Glutamatergic neuron (in vitro differentiated cells): ENCODE results near the gene SH2D3C. TPM values are rescaled to one million over a fixed set of nuclear protein-coding genes. Genes with fewer than 3 reads are reported as not detected.

Experiments used
- DNase-seq: peaks from one replicate; pipeline ENCODE4 v3.0.0; 2022
- H3K27ac Mint-ChIP-seq: one replicate; pipeline ENCODE4 v1.8.0; 2020; ENCODE audit warnings: mild to moderate bottlenecking, mixed read lengths, inconsistent platforms; ENCODE audit not compliant: unreplicated experiment
- H3K27me3 Mint-ChIP-seq: one replicate; pipeline ENCODE4 v1.8.0; 2020; ENCODE audit warnings: mild to moderate bottlenecking, moderate library complexity, mixed read lengths, inconsistent platforms; ENCODE audit not compliant: unreplicated experiment
- H3K36me3 Mint-ChIP-seq: one replicate; pipeline ENCODE4 v1.8.0; 2020; ENCODE audit warnings: mild to moderate bottlenecking, mixed read lengths, inconsistent platforms; ENCODE audit not compliant: unreplicated experiment
- H3K4me1 Mint-ChIP-seq: one replicate; pipeline ENCODE4 v1.8.0; 2020; ENCODE audit warnings: mild to moderate bottlenecking, low read depth, mixed read lengths, inconsistent platforms; ENCODE audit not compliant: unreplicated experiment
- H3K4me3 Mint-ChIP-seq: one replicate; pipeline ENCODE4 v1.8.0; 2020; ENCODE audit warnings: mild to moderate bottlenecking, mixed read lengths, inconsistent platforms; ENCODE audit not compliant: unreplicated experiment
- H3K9me3 Mint-ChIP-seq: one replicate; pipeline ENCODE4 v1.8.0; 2020; ENCODE audit warnings: mild to moderate bottlenecking, moderate library complexity, mixed read lengths, inconsistent platforms; ENCODE audit not compliant: unreplicated experiment
- CTCF ChIP-seq: fragments of 200-600 bp; sonication (generic); IDR thresholded peaks from one replicate; pipeline ENCODE4 v1.5.0; 2021; ENCODE audit not compliant: partially characterized antibody, unreplicated experiment
- total RNA-seq: library from RNA; stranded (reverse); fragmentation: NEBNext Ultra II Directional; extraction: Animal tissue kit (Norgen Biotek cat#: 25700); gene quantifications from one replicate; pipeline ENCODE4 v1.2.1, GENCODE V29; 2021; ENCODE audit not compliant: unreplicated experiment

SH2D3C gene
- total RNA-seq, 1 donor from 2014 or later, result 71.7 TPM

- H3K9me3 Mint-ChIP-seq, result peaks cover 12% of the 10 kb centered on the region
- H3K27me3 Mint-ChIP-seq, result peaks cover 6% of the 10 kb centered on the region
- TF ChIP-seq CTCF, result peak; percentile 25
- peak; percentile 91 for DNase-seq
- no peak overlapping the region for H3K27ac Mint-ChIP-seq
- H3K4me1 Mint-ChIP-seq, result peaks cover 12% of the 10 kb centered on the region
- peaks cover 5% of the 10 kb centered on the region for H3K36me3 Mint-ChIP-seq
- peak overlapping the region; percentile 40 for H3K4me3 Mint-ChIP-seq
Measured at GRCh38 chr9:127698985-127699670, 79.3 kb downstream of the SH2D3C start.

DNA sequence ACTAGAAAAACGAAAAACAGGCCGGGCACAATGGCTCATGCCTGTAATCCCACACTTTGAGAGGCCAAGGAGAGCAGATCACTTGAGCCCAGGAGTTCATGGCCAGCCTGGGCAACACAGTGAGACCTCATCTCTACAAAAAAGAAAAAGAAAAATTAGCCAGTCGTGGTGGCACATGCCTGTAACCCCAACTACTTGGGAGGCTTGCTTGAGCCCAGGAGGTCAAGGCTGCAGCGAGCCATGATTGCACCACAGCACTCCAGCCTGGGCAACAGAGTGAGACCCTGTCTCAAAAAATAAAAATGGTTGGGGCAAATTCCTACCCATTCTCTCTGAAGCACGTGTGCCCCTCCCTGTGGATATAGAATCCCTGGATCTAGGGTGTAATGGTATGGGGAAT lies 80.1 kb downstream of the SH2D3C start:
- H3K36me3 Mint-ChIP-seq, result peaks cover 9% of the 10 kb centered on the region
- no peak overlapping the region for H3K27ac Mint-ChIP-seq
- peaks cover 19% of the 10 kb centered on the region for H3K9me3 Mint-ChIP-seq
- peaks cover 8% of the 10 kb centered on the region for H3K27me3 Mint-ChIP-seq
- H3K4me1 Mint-ChIP-seq, result peaks cover 12% of the 10 kb centered on the region
- no peak for TF ChIP-seq CTCF
- DNase-seq, result no peak
- H3K4me3 Mint-ChIP-seq, result no peak overlapping the region

DNA sequence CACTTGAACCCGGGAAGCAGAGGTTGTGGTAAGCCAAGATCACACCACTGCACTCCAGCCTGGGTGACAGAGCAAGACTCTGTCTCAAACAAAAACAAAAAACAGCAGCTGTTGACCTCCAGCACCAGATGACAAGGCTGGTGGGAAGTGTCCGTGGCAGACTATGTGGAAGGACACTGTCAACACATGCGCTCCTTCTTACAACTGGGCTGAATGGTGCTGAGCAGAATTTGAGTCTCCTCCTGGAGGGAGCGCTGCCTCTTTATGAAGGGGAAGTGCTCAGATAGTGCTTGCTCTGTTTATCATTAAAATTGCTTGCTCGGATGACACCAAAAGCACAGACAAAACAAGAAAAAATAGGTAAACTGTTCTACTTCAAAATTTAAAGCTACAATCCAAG lies 80.9 kb downstream of the SH2D3C start:
- no peak for TF ChIP-seq CTCF
- Mint-ChIP-seq H3K9me3 (peaks cover 23% of the 10 kb centered on the region), H3K4me3 (no peak overlapping the region), H3K4me1 (peaks cover 12% of the 10 kb centered on the region), H3K27me3 (peaks cover 12% of the 10 kb centered on the region), H3K36me3 (peaks cover 11% of the 10 kb centered on the region), H3K27ac (peak overlapping the region; percentile 53)
- no peak for DNase-seq

DNA sequence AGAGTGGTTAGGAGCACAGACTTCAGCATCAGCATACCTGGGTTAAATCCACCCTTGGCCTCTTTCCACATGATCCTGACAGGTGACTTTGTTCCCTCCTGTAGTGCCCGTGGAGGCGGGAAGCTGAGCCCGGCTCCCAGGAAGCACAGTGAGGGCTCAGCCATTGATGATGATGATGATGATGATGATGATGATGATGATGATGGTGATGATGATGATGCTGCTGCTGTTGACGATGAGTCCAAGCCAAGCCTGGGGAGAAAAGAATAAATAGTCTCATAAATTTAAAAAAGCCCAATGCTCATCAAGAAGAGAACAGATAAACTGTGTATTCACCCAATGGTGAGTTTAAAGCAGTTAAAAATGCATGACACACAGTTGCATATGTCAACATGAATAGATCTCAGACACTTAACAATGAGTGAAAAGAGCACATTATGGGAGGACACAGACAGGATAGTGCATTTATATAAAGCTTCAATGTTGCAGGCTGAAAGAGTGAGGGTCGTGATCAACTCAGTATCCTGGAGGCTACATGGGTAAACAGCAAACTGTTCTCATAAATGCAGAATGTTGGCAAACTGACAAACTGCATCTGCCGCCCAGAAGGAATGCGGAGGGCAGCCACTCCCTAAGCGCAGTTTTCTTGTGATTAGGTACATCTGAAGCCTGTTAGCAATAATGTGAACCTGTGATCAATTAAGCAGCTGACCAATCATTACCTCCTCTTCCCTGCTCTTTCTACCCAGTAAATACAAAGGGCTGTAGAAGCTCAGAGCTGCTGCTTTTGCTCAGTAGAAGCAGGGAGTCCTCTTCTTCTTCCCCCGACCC lies 83.4 kb downstream of the SH2D3C start:
- H3K27ac Mint-ChIP-seq, result peak overlapping the region; percentile 9
- no peak for TF ChIP-seq CTCF
- no peak for DNase-seq
- peaks cover 19% of the 10 kb centered on the region for H3K9me3 Mint-ChIP-seq
- H3K4me3 Mint-ChIP-seq, result no peak overlapping the region
- peaks cover 16% of the 10 kb centered on the region for H3K27me3 Mint-ChIP-seq
- H3K36me3 Mint-ChIP-seq, result peaks cover 8% of the 10 kb centered on the region
- peaks cover 7% of the 10 kb centered on the region for H3K4me1 Mint-ChIP-seq

DNA sequence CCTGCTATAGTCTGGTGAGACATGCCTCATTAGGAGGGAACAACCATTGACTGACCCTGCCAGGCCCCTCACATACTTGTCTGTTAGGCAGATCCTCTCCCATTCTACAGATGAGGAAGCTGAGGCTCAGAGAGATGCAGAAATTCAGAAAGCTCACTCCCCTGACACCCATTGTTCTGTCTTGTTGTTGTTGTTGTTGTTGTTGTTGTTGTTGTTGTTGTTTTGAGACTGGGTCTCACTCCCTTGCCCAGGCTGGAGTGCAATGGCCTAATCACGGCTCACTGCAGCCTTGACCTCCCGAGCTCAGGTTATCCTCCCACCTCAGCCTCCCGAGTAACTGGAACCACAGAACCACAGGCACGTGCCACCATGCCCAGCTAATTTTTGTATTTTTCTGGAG lies 84.8 kb downstream of the SH2D3C start:
- TF ChIP-seq CTCF, result no peak
- Mint-ChIP-seq H3K4me1 (peaks cover 7% of the 10 kb centered on the region), H3K4me3 (no peak overlapping the region), H3K36me3 (peaks cover 12% of the 10 kb centered on the region), H3K27me3 (peaks cover 16% of the 10 kb centered on the region), H3K27ac (peak overlapping the region; percentile 75), H3K9me3 (peaks cover 20% of the 10 kb centered on the region)
- no peak for DNase-seq
